HG03521 (cell line): ENCODE data around the gene RNF144B.

Source experiments
- ATAC-seq: cut with Tn5 transposase; IDR thresholded peaks from one replicate; pipeline ENCODE4 v1.9.1; 2021; ENCODE audit warnings: mild to moderate bottlenecking, moderate library complexity; ENCODE audit not compliant: unreplicated experiment

Gene RNF144B

GRCh38 chr6:18477301-18477941 lies 90.3 kb downstream of the RNF144B start:
- no peak for ATAC-seq

- no peak for ATAC-seq
These were observed 91.5 kb downstream of the RNF144B start for GRCh38 chr6:18478610-18479009.

GRCh38 chr6:18481870-18482269 lies 94.7 kb downstream of the RNF144B start:
- no peak for ATAC-seq

- no peak for ATAC-seq
These were observed 98.7 kb downstream of the RNF144B start for GRCh38 chr6:18485660-18486435.

- ATAC-seq, result no peak
These were observed 100.9 kb downstream of the RNF144B start for GRCh38 chr6:18488004-18488403.

- ATAC-seq, result no peak
These were observed 101.5 kb downstream of the RNF144B start for GRCh38 chr6:18488526-18489270.

- ATAC-seq, result no peak
These were observed 102.2 kb downstream of the RNF144B start for GRCh38 chr6:18489335-18489734.

- no peak for ATAC-seq
These were observed 104.3 kb downstream of the RNF144B start for GRCh38 chr6:18491308-18492045.

- no peak for ATAC-seq
These were observed 105.8 kb downstream of the RNF144B start for GRCh38 chr6:18492972-18493371.

GRCh38 chr6:18493382-18493891 lies 106.3 kb downstream of the RNF144B start:
- ATAC-seq, result no peak

GRCh38 chr6:18493925-18494324 lies 106.8 kb downstream of the RNF144B start:
- ATAC-seq, result no peak

GRCh38 chr6:18495236-18495635 lies 108.1 kb downstream of the RNF144B start:
- ATAC-seq, result no peak

GRCh38 chr6:18496462-18496861 lies 109.3 kb downstream of the RNF144B start:
- no peak for ATAC-seq

- ATAC-seq, result no peak
These were observed 109.9 kb downstream of the RNF144B start for GRCh38 chr6:18497006-18497405.

- no peak for ATAC-seq
These were observed 111.3 kb downstream of the RNF144B start for GRCh38 chr6:18498408-18498807.

GRCh38 chr6:18500921-18501662 lies 113.9 kb downstream of the RNF144B start:
- no peak for ATAC-seq

GRCh38 chr6:18501663-18502013 lies 114.5 kb downstream of the RNF144B start:
- ATAC-seq, result no peak

- ATAC-seq, result no peak
These were observed 116.0 kb downstream of the RNF144B start for GRCh38 chr6:18503206-18503592.

GRCh38 chr6:18503593-18504231 lies 116.6 kb downstream of the RNF144B start:
- peak; percentile 78 for ATAC-seq

GRCh38 chr6:18504232-18504596 lies 117.1 kb downstream of the RNF144B start:
- ATAC-seq, result no peak
